DOHH2 (cell line): ENCODE measurements around the gene KLHL40.

Experiments
- EZH2phosphoT487 ChIP-seq: fragments of 200-600 bp; sonication (generic); IDR thresholded peaks from 2 replicates; pipeline ENCODE4 v1.6.1; 2017; ENCODE audit warnings: borderline replicate concordance, mild to moderate bottlenecking, antibody characterized with exemption, low read length, moderate library complexity, mixed read lengths
- TF ChIP-seq, protein P1 (sequence below): fragments of 200-600 bp; sonication (generic); IDR thresholded peaks from one replicate; pipeline ENCODE4 v1.5.1; 2014; ENCODE audit warnings: antibody characterized with exemption, mild to moderate bottlenecking, low read depth, low read length; ENCODE audit not compliant: poor library complexity, severe bottlenecking

DNA sequence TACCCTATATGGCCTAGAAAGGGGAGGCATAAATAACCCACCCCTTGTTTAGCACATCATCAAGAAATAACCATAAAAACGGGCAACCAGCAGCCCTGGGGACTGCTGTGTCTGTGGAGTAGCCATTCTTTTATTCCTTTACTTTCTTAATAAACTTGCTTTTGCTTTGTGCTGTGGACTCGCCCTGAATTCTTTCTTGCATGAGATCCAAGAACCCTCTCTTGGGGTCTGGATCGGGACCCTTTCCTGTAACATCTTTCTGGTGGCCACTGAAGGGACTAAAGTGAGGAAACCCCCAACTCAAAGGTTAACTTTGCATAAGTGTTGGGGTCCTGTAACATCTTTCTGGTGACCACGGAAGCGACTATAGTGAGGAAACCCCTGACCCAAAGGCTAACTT, 33.0 kb downstream of the KLHL40 start:
- TF ChIP-seq, protein P1, sequence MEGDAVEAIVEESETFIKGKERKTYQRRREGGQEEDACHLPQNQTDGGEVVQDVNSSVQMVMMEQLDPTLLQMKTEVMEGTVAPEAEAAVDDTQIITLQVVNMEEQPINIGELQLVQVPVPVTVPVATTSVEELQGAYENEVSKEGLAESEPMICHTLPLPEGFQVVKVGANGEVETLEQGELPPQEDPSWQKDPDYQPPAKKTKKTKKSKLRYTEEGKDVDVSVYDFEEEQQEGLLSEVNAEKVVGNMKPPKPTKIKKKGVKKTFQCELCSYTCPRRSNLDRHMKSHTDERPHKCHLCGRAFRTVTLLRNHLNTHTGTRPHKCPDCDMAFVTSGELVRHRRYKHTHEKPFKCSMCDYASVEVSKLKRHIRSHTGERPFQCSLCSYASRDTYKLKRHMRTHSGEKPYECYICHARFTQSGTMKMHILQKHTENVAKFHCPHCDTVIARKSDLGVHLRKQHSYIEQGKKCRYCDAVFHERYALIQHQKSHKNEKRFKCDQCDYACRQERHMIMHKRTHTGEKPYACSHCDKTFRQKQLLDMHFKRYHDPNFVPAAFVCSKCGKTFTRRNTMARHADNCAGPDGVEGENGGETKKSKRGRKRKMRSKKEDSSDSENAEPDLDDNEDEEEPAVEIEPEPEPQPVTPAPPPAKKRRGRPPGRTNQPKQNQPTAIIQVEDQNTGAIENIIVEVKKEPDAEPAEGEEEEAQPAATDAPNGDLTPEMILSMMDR, result no peak
- no peak for TF ChIP-seq EZH2phosphoT487
